Activated CD4-positive, CD25-positive, alpha-beta regulatory T cell treated with anti-CD3 and anti-CD28 coated beads, Interleukin-2, amount 50 U/mL, for 72 hours (primary cell): Measurements from ENCODE around the gene NCKAP5L.
"Not testable (repeated sequence)": the region's sequence is repeated elsewhere in the genome, so short reads cannot be mapped to it uniquely, and the experiment has no call there.

ENCODE experiments used
- DNase-seq: peaks from one replicate; pipeline ENCODE4 v3.0.0; 2021

Gene NCKAP5L

GRCh38 chr12:49863946-49864797 lies 36.0 kb upstream of the NCKAP5L start:
- DNase-seq: no peak

GRCh38 chr12:49860921-49861320 lies 32.7 kb upstream of the NCKAP5L start:
- DNase-seq: not testable (repeated sequence)

- not testable (repeated sequence) for DNase-seq
Measured at GRCh38 chr12:49855890-49856289, 27.7 kb upstream of the NCKAP5L start.

- no peak for DNase-seq
Measured at GRCh38 chr12:49854976-49855375, 26.8 kb upstream of the NCKAP5L start.

GRCh38 chr12:49853671-49854070 lies 25.5 kb upstream of the NCKAP5L start:
- no peak for DNase-seq

GRCh38 chr12:49847161-49847560 lies 18.9 kb upstream of the NCKAP5L start:
- no peak for DNase-seq

GRCh38 chr12:49846032-49846431 lies 17.8 kb upstream of the NCKAP5L start:
- no peak for DNase-seq

- no peak for DNase-seq
Measured at GRCh38 chr12:49843876-49844437, 15.7 kb upstream of the NCKAP5L start.

GRCh38 chr12:49843411-49843810 lies 15.2 kb upstream of the NCKAP5L start:
- no peak for DNase-seq

- peak; percentile 93 for DNase-seq
Measured at GRCh38 chr12:49842519-49843352, 14.5 kb upstream of the NCKAP5L start, which contains the start of gene BCDIN3D. Gene BCDIN3D, minus strand, starts transcription at chr12:49843106. Its CDS starts 19 bp downstream, at chr12:49843087.

GRCh38 chr12:49838973-49839633 lies 10.9 kb upstream of the NCKAP5L start:
- no peak for DNase-seq

- no peak for DNase-seq
Measured at GRCh38 chr12:49832836-49833421, 4.7 kb upstream of the NCKAP5L start.

- no peak for DNase-seq
Measured at GRCh38 chr12:49831717-49832116, 3.5 kb upstream of the NCKAP5L start.

- DNase-seq: peak; percentile 56
Measured at GRCh38 chr12:49827401-49828099, 663 bp downstream of the NCKAP5L start.

- no peak for DNase-seq
Measured at GRCh38 chr12:49827051-49827400, 1.2 kb downstream of the NCKAP5L start.

GRCh38 chr12:49825971-49826421 lies 2.2 kb downstream of the NCKAP5L start:
- no peak for DNase-seq

GRCh38 chr12:49825360-49825970 lies 2.7 kb downstream of the NCKAP5L start:
- no peak for DNase-seq

GRCh38 chr12:49824895-49825294 lies 3.3 kb downstream of the NCKAP5L start:
- no peak for DNase-seq

- no peak for DNase-seq
Measured at GRCh38 chr12:49824416-49824815, 3.8 kb downstream of the NCKAP5L start.

- no peak for DNase-seq
Measured at GRCh38 chr12:49823951-49824350, 4.3 kb downstream of the NCKAP5L start.

- no peak for DNase-seq
Measured at GRCh38 chr12:49823350-49823749, 4.9 kb downstream of the NCKAP5L start.
